SK-N-MC (cell line): ENCODE results near the gene PCSK2.

ENCODE experiments used
- EZH2 ChIP-seq: fragments of 200-600 bp; sonication (generic); IDR thresholded peaks from one replicate; pipeline ENCODE4 v1.6.1; 2017; ENCODE audit warnings: antibody characterized with exemption
- FOXP2 ChIP-seq: optimal IDR thresholded peaks from 2 replicates; pipeline ENCODE3; 2011; ENCODE audit warnings: mild to moderate bottlenecking, moderate library complexity; ENCODE audit not compliant: insufficient read depth; ENCODE audit errors: extremely low read length, control extremely low read depth
- POLR2AphosphoS5 ChIP-seq: IDR thresholded peaks from 2 replicates; pipeline ENCODE4 v1.6.1; 2012; ENCODE audit warnings: mild to moderate bottlenecking, low read depth, low read length, borderline replicate concordance

GRCh38 chr20:17326096-17326495 lies 99.3 kb downstream of the PCSK2 start:
- no peak for TF ChIP-seq EZH2
- TF ChIP-seq POLR2AphosphoS5: no peak
- no peak for TF ChIP-seq FOXP2
